Measurements from ENCODE around the gene TGFBRAP1.

TGFBRAP1 gene

DNA sequence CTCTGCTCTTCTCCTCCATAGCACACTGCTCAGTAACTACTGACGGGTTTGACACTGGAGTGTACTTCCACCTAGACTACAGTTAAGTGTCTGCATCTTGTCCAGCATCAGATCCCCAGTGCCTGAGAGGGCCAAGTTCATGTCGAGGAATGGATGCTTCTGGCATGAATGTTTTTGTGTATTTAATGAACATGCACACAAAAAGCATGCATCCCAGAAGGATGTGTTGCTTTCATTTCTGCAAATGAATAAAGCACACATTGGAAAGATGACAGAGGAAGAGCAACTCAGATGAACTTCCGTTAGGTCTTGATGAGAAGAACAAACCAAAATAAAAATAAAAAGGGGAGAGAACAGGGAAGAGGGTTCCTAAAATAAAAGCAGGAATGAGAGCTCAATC is 35.7 kb upstream of the TGFBRAP1 start:
- no peak for TF ChIP-seq GATA3 (IDR thresholded peaks at IDR 0.05; ENCODE audit: low read depth, low read length)
- no peak for TF ChIP-seq GATA2 (IDR thresholded peaks at IDR 0.05; ENCODE audit: low read depth, low read length)

DNA sequence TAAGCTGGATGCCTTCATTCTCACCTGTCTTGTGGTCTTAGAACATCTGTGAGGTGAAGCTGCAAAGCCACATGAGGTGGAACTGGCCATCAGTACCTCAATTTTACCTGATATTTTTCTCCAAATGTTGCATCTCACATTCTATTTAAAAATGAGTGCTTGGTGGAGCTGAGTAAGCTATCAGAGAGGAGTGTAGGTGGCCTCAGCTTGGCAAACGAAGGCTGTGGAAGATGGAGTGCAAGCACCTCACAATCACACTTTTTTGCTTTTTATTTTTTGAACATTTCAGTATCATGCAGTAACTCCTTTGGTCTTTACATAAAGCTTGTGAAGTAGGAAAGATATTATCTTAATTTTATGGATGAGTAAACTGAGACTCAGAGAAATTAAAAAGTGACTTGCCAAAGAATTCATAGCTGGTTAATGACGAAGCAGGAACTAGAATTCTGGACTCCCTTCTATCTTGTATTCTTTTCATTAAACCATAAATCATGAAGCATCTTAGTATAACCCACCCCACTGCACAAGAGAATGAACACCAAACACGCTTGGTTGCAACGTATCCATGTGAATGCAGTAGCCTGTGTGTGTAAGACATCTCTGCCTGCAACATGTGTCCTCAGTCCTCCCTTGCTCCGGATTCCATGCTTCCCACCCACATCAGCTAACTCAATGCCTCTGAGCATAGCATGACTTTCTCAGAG is 35.1 kb upstream of the TGFBRAP1 start:
- TF ChIP-seq GATA3 (IDR thresholded peaks at IDR 0.05; ENCODE audit: low read depth, low read length) (no peak), GATA2 (IDR thresholded peaks at IDR 0.05; ENCODE audit: low read depth, low read length) (no peak)

DNA sequence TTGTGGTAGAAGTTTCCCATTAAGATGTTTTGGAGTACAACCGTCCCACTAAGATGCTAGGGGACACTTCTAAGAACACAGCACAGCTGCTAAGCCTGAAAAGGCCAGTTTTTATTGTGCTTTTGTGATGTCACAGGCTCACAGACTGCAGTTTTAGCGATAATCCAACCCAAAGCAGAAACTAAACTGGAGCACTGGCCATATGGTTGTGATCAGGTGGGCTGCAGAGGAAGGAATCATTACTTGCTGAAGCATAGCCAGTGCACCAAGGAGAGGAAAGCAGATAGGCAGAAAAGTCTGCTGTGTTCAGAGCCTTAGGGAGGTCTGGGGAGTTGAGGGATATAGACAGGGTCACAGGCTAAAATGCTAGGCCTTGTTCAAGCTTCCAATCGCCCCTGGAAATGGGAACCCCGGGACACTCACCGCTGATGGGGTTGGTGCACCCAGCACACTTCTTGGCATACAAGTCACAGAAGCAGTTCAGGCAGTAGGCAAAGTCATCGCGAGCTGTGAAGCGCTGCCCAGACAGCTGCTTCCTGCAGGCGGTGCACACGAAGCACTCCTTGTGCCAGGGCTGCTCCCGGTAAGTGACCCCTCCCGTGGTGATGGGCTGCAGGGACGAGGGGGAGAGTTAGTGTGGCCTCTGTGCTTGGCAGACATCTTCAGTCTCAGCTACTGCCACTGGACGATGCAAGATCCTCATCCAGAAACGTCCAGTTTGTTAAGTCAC is 33.5 kb upstream of the TGFBRAP1 start:
- TF ChIP-seq GATA2 (IDR thresholded peaks at IDR 0.05; ENCODE audit: low read depth, low read length) (no peak), GATA3 (IDR thresholded peaks at IDR 0.05; ENCODE audit: low read depth, low read length) (no peak)

DNA sequence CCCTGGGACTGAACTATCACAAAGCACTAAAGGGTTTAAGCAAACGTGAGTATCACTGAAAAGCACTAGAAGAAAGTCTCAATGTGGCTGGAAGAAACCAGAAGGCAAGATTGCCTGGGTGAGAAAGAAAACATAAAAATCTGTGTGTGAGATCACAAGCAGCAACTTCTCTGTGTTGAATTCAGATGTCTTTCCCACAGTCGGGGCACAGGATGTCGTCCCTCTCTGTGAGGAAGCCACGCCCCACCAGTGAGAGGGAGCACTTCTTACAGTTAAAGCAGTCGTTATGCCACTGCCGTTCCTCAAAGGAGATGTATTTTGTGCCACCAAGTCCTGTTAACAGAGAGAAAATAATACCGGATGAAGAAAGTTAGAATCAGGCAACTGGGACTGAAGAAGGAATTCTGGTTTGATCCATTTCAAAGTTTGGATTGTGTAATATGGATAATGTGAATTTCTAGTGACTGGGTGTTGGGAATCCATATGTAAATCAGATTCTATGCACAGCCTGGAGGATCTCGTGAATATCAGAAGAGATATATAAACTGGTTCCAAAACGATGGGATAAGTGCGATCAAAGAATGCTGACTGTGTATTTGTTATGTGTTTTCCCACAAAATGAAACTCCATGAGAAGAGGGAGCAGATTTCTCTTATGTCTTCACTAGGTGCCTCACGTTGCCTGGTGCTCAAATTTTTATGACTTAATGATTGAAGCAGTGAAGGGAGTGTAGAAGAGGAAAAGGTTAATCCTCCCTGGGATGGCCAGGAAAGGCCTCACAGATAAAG is 31.8 kb upstream of the TGFBRAP1 start:
- TF ChIP-seq GATA2 (IDR thresholded peaks at IDR 0.05; ENCODE audit: low read depth, low read length) (no peak), GATA3 (IDR thresholded peaks at IDR 0.05; ENCODE audit: low read depth, low read length) (no peak)

DNA sequence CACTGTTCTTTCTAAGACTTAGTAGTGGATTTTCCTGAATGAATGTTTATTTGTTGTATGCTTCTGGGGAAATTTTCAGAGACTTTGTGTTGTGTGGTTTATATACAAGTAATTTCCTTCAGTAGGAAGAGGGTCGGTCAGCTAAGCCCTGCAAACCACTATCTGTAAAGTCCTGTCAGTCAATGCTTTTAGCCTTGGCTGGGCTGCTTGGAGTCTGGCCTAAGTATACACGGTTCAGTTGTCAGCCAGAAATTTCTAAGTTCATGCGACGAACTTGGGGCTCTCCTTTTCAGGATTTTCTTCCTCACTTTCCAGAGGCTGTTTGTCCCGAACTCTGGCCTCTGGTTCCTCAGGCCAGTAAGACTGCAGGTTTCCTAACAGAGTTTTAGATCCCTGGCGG is 29.1 kb upstream of the TGFBRAP1 start:
- no peak for TF ChIP-seq GATA3 (IDR thresholded peaks at IDR 0.05; ENCODE audit: low read depth, low read length)
- TF ChIP-seq GATA2 (IDR thresholded peaks at IDR 0.05; ENCODE audit: low read depth, low read length) = no peak

DNA sequence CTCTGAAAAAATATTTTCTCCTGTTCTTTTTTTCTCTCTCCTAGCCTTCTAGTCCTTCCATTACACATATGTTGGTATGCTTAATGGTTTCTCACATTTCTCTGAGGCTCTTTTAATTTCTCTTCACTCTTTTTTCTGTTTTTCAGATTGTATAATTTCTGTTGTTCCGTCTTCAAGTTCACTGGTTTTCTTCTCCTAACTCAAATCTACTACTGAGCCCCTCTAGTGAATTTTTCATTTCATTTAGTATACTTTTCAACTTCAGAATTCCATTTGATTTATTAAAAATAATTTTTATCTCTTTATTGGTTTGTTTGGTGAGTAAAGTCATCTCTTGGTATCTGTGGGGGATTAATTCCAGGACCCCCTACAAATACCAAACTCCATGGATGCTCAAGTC is 27.6 kb upstream of the TGFBRAP1 start:
- TF ChIP-seq GATA3 (IDR thresholded peaks at IDR 0.05; ENCODE audit: low read depth, low read length) = no peak
- TF ChIP-seq GATA2 (IDR thresholded peaks at IDR 0.05; ENCODE audit: low read depth, low read length) = no peak

DNA sequence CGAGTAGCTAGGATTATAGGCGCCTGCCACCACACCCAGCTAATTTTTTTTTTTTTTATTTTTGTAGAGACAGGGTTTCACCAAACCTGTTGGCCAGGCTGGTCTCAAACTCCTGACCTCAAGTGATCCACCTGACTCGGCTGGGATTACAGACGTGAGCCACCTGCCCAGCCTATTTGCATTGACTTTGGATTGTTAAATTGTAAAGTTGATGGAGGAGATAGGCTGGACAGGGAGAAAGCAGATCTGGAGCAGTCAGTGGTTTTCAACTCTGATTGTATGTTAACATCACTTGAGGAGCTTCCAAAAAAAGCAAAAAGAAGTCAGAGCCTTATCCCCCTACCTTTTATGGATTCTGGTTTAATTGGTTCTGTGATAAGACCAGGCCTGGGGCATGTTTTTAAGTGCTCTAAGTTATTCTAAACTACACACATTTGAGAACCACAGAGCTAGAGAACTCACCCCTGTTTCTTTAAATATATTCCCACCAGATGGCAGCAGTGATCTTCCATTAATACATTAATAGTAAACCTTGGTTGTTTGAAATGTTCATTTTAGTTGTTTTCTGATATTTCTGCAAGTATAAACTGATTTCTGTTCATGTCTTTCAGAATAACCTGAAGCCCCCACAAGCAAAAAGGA is 15.3 kb upstream of the TGFBRAP1 start:
- TF ChIP-seq GATA2 (IDR thresholded peaks at IDR 0.05; ENCODE audit: low read depth, low read length) (no peak), GATA3 (IDR thresholded peaks at IDR 0.05; ENCODE audit: low read depth, low read length) (no peak)

DNA sequence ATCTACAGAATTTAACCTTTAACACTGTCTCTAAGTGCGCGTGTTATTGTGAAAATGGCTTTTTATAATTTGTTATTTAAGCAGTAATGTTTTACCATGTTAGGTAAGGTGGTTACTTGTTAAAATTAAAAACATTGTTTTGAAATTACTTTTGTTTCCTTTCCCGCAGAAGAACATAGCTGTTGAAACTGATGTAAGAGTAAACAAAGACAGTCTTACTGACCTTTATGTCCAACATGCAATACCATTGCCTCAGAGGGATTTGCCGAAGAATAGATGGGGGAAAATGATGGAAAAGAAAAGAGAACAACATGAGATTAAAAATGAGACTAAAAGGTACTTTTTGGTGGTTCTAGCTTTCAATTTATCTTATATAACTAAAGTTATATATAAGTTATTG is 9.9 kb upstream of the TGFBRAP1 start:
- TF ChIP-seq GATA3 (IDR thresholded peaks at IDR 0.05; ENCODE audit: low read depth, low read length) (no peak), GATA2 (IDR thresholded peaks at IDR 0.05; ENCODE audit: low read depth, low read length) (no peak)

DNA sequence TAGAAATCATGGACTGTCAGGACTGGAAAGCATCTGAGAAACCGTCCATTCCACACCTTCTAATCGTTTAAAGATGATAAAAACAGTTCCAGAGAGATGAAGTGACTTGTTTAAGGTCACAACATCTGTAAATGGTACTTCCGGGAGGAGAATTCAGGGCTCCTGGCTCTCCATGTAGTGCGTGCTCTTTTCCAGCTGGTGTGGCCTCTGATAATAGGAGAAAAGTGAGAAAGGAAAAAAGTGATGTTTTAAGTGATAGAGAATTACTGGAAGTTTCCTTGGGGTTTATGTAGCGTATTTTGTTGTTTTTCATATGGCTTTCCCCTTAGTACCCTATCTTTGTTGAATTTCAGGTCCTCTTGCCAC is 8.5 kb upstream of the TGFBRAP1 start:
- TF ChIP-seq GATA3 (IDR thresholded peaks at IDR 0.05; ENCODE audit: low read depth, low read length) (no peak), GATA2 (IDR thresholded peaks at IDR 0.05; ENCODE audit: low read depth, low read length) (no peak)

DNA sequence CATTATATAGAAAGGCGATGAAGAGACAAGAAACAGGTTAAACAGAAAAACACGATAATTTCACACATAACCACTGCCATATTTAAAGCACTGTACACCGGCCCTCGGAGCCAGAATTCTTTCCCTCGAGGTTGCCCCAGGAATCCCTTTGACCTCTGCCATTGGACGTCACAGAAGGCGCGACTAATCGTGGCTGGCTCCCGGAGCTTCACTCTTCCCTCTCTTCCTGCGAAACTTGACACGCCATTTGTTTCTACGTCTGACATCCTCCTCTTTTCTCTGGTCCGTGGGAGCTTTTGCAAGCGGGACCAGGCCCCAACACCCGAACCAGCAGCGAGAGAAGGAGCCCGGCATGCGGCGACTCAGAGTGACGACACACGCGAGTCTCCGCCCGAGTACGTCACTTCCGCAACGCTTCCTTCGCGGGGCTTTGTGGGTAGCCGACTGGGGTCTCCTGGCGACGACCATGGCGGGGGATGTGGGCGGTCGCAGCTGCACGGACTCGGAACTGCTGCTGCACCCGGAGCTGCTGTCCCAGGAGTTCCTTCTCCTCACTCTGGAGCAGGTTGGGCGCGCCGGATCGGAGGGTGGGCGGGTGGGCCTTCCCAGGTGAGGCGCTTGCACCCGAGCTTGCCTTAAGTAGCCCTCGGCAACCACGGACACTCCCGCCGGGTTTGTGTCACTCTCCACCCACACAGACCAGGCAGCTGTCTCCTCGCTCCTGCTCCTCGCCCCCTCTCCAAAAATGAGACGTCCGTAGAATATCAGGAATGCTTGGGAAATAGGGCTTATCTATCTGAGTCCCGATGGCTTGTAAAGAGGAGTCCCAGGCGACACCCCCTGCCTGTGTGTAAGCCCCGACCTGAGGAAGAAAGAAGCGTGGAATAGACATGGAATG is 7.8 kb upstream of the TGFBRAP1 start, which contains the start of gene C2orf49:
TSS of gene C2orf49 (plus strand) at position 419 of the 898 bp plus-strand sequence. CDS start at position 467, 48 bp downstream.
- TF ChIP-seq GATA3 (IDR thresholded peaks at IDR 0.05; ENCODE audit: low read depth, low read length) (no peak), GATA2 (IDR thresholded peaks at IDR 0.05; ENCODE audit: low read depth, low read length) (no peak)

DNA sequence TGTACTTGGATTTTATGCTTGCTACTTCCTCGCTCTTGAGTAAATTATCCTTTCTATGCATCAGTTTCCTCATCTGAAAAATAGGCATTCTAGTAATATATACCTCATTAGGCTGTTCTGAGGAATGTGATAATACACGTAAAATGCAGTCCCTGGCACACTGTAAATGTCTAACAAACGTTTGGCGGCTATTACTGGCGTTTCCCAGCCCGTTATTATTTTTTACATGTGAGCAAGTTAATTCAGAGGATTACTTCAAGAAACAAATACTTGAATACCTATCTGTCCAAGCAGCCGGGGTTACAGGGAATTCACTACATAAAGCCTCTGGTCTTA is 7.2 kb upstream of the TGFBRAP1 start:
- no peak for TF ChIP-seq GATA3 (IDR thresholded peaks at IDR 0.05; ENCODE audit: low read depth, low read length)

DNA sequence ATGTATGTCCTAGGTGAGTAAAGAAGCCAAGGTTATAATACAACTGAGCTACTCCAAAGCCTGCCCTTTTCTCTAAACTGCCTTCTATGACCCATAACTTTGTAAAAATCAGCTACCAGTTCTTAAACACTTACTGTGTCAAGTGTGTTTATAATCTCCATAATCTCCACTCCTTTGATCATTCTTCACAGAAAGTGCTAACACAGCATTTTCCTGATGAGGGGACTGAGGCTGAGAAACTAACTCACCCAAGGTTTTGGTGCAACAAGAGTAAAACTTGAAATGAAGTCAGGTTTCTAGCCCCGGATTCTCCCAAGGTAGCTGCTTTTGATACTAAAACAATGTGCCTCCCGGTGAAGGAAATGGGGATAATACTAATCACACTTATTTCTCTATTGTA is 5.9 kb upstream of the TGFBRAP1 start:
- no peak for TF ChIP-seq GATA2 (IDR thresholded peaks at IDR 0.05; ENCODE audit: low read depth, low read length)
- no peak for TF ChIP-seq GATA3 (IDR thresholded peaks at IDR 0.05; ENCODE audit: low read depth, low read length)

DNA sequence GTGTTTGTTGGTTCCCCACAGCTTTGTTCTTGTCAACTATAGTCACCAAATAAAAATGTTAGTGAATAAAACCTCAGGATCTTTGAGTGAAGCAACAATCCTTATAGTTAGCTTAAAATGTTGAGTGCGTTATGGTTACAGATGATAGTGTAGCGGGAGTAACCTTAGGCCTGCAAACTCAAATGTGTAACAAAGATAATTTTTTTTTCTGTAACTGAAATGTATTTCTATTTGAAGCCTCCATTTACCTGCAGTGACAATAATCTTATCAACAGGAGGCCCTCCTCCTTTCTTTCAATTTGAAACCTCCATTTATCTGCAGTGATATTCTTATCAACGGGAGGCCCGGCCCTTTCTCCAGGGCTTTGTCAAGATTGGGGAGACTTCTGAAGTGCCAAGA is 4.7 kb upstream of the TGFBRAP1 start:
- TF ChIP-seq GATA2 (IDR thresholded peaks at IDR 0.05; ENCODE audit: low read depth, low read length) = no peak
- TF ChIP-seq GATA3 (IDR thresholded peaks at IDR 0.05; ENCODE audit: low read depth, low read length) = no peak
